PC-9 (cell line): ENCODE data around the gene DOLK. TPM values are rescaled to one million over a fixed set of nuclear protein-coding genes. Genes with fewer than 3 reads are reported as not detected.

Experiments used
- BruUV-seq: library from RNA; stranded (reverse); fragments of 400-500 nt; replicated peaks from 2 replicates; lab custom pipeline; 2021; lab: Mats Ljungman, UMichigan
- CTCF ChIA-PET: fragments of 300-600 bp; sonication (Branson Sonifier 250); formaldehyde crosslinking; loops from one replicate; lab custom pipeline; 2022; ENCODE audit warnings: antibody characterized with exemption; lab: Charles Lee
- POLR2A ChIA-PET: fragments of 300-600 bp; sonication (Branson Sonifier 250); formaldehyde crosslinking; loops from one replicate; lab custom pipeline; 2022; ENCODE audit warnings: antibody characterized with exemption; ENCODE audit not compliant: unreplicated experiment; lab: Charles Lee
- DNase-seq, 2 experiments: peaks; one replicate each; pipeline versions ENCODE4 v3.0.0 to v3.0.0-alpha.2; 2015 to 2022; ENCODE audit warnings: mixed read lengths in 1 of 2
- H2AFZ ChIP-seq: fragments of 200-600 bp; sonication (generic); 2 replicates; pipeline ENCODE4 v1.8.1; 2017; ENCODE audit warnings: antibody characterized with exemption
- H3F3A ChIP-seq: fragments of 200-600 bp; sonication (generic); 2 replicates; pipeline ENCODE4 v1.8.1; 2017; ENCODE audit warnings: antibody characterized with exemption, mild to moderate bottlenecking, low read depth; ENCODE audit not compliant: insufficient read depth
- H3K27ac ChIP-seq: fragments of 200-600 bp; sonication (generic); 2 replicates; pipeline ENCODE4 v1.6.1; 2016; ENCODE audit warnings: mixed run types
- H3K27me3 ChIP-seq: fragments of 200-600 bp; sonication (generic); 2 replicates; pipeline ENCODE4 v1.6.1; 2016; ENCODE audit warnings: low read depth, mixed run types; ENCODE audit not compliant: insufficient read depth
- H3K36me3 ChIP-seq: fragments of 200-600 bp; sonication (generic); 2 replicates; pipeline ENCODE4 v1.6.1; 2016; ENCODE audit warnings: low read depth, mixed run types
- H3K4me1 ChIP-seq: fragments of 200-600 bp; sonication (generic); replicated peaks from 2 replicates; pipeline ENCODE4 v1.6.1; 2016; ENCODE audit warnings: mixed run types; ENCODE audit not compliant: insufficient read depth
- H3K4me2 ChIP-seq: fragments of 200-600 bp; sonication (generic); 2 replicates; pipeline ENCODE4 v1.6.1; 2017; ENCODE audit warnings: mixed run types
- H3K4me3 ChIP-seq: fragments of 200-600 bp; sonication (generic); 2 replicates; pipeline ENCODE4 v1.6.1; 2016; ENCODE audit warnings: mixed run types
- H3K79me2 ChIP-seq: fragments of 200-600 bp; sonication (generic); 2 replicates; pipeline ENCODE4 v1.6.1; 2017; ENCODE audit warnings: low read depth, mixed run types
- H3K9me2 ChIP-seq: fragments of 200-600 bp; sonication (generic); 2 replicates; pipeline ENCODE4 v1.8.1; 2017; ENCODE audit warnings: mild to moderate bottlenecking; ENCODE audit not compliant: insufficient read depth
- H3K9me3 ChIP-seq: fragments of 200-600 bp; sonication (generic); 2 replicates; pipeline ENCODE4 v1.8.1; 2016; ENCODE audit warnings: low read depth; ENCODE audit not compliant: insufficient read depth
- H4K20me1 ChIP-seq: fragments of 200-600 bp; sonication (generic); 2 replicates; pipeline ENCODE4 v1.8.1; 2017; ENCODE audit not compliant: insufficient read depth
- EZH2 ChIP-seq: fragments of 200-600 bp; sonication (generic); IDR thresholded peaks from 2 replicates; pipeline ENCODE4 v1.8.0; 2017; ENCODE audit warnings: antibody characterized with exemption, low read depth
- intact Hi-C: fragments of 100-400 bp; cut with micrococcal nuclease; formaldehyde crosslinking; loops from one replicate; pipeline ENCODE4 v1.10.0; 2022; ENCODE audit not compliant: unreplicated experiment
- total RNA-seq: library from RNA; stranded (reverse); gene quantifications from 2 replicates; pipeline ENCODE4 v1.2.3, GENCODE V29; 2021
- TF ChIP-seq, protein P1 (sequence below): fragments of 200-600 bp; sonication (generic); conservative IDR thresholded peaks from 2 replicates; pipeline ENCODE4 v1.6.1; 2017; ENCODE audit warnings: mixed run types, antibody characterized with exemption, mild to moderate bottlenecking, moderate library complexity

Gene DOLK
- total RNA-seq, 1 experiment from 2014 or later = 19.0 TPM

DNA sequence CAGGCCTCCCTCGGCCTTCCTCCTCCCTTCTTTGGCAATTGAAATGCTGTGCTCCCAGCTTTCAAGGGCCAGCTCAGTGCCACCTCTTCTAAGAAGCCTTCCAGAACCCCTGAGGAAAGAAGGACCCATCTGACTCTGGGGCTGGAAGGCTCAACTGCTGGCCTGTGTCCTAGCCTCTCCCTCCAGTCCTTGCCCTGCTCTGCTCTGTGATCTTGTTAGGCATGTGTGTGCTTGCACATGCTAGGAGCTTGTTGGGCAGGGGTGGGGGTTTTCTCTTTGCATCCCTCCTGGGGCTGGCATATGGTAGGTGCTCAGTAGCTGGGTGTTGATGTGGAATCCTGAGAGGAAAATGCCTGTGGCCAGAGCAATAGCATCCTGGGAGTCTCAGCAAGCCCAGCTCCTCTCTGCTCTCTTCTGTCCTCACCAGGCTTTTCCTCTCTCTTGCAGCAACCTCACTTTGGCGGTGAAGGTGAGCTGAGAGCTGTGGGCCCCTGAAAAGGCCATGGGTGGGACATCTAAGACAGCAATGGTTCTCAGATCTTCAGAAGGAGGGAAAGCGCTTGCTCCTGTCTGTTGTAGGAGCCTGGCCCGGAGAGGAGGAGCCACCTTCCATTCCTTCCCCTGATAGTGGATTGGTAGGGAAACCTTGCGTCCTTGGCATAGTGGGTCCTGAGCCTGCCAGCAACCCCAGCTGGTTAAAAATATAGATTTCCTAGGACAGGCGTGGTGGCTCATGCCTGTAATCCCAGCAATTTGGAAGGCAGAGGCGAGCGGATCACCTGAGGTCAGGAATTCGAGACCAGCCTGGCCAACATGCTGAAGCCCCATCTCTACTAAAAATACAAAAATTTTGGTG is 9.9 kb downstream of the DOLK start:
- Histone ChIP-seq H3K4me2 (no peak overlapping the region), H4K20me1 (no peaks in the 10 kb centered on the region), H3K9me3 (no peaks in the 10 kb centered on the region), H3F3A (no peaks in the 10 kb centered on the region; the same call in 1 of the 2 replicates), H3K4me3 (no peak overlapping the region), H3K27ac (no peak overlapping the region), H3K27me3 (no peaks in the 10 kb centered on the region), H3K9me2 (no peaks in the 10 kb centered on the region), H3K79me2 (no peaks in the 10 kb centered on the region), H3K36me3 (no peaks in the 10 kb centered on the region), H2AFZ (no peak overlapping the region), H3K4me1 (no peaks in the 10 kb centered on the region)
- ChIA-PET POLR2A (interaction anchor here (0.5 kb wide), 1 partner anchor 13 kb away, joined by 5 read pairs; no protein-coding TSS in a partner anchor), CTCF (interaction anchor here (0.6 to 0.8 kb wide), 3 partner anchors 9 to 642 kb away, joined by 4 to 6 read pairs (median 4); no protein-coding TSS in a partner anchor)
- no peak for TF ChIP-seq EZH2
- TF ChIP-seq, protein P1, sequence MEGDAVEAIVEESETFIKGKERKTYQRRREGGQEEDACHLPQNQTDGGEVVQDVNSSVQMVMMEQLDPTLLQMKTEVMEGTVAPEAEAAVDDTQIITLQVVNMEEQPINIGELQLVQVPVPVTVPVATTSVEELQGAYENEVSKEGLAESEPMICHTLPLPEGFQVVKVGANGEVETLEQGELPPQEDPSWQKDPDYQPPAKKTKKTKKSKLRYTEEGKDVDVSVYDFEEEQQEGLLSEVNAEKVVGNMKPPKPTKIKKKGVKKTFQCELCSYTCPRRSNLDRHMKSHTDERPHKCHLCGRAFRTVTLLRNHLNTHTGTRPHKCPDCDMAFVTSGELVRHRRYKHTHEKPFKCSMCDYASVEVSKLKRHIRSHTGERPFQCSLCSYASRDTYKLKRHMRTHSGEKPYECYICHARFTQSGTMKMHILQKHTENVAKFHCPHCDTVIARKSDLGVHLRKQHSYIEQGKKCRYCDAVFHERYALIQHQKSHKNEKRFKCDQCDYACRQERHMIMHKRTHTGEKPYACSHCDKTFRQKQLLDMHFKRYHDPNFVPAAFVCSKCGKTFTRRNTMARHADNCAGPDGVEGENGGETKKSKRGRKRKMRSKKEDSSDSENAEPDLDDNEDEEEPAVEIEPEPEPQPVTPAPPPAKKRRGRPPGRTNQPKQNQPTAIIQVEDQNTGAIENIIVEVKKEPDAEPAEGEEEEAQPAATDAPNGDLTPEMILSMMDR = no peak
- intact Hi-C loops = no loop called here
- no TSS peak for BruUV-seq
- no peak for DNase-seq

DNA sequence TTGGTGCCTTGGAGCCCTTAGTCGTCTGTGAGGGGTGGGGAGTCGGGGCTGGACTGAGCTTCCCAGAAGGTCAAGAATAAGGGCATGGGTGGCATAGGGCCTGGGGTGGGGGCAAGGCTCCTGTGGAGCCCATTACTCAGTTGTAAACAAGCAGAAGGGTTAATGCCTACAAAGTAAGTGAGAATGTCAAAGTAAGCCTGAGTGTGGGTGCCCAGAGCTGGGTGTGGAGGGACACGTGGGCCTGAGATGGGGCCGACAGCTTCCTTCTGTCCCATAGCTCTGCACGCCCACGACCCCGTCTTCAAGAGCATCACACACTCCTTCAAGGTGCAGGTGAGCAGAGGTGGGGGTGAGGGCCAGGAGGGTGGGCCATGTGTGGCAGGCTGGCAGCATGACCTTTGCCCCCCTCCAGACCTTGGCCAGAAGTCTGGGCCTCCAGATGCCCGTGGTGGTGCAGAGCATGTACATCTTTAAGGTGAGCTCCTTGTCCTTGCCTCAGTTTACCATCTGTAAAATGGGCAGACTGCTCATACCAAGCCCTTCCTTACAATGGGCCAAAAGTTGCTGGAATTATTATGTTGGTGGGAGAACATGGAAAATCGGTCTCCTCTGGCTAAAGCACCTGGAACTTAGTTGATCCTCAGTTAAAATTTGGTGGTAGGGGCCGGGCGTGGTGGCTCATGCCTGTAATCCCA is 11.1 kb downstream of the DOLK start:
- no TSS peak for BruUV-seq
- no peaks in the 10 kb centered on the region for H3K9me3 ChIP-seq
- ChIA-PET CTCF (interaction anchor here (0.6 kb wide), 2 partner anchors 73 to 641 kb away, joined by 4 to 5 read pairs; no protein-coding TSS in a partner anchor), POLR2A (interaction anchor here (0.6 kb wide), 1 partner anchor 78 kb away, joined by 3 read pairs; no protein-coding TSS in a partner anchor)
- H3K4me3 ChIP-seq = no peak overlapping the region
- H3K27me3 ChIP-seq = no peaks in the 10 kb centered on the region
- H3K4me1 ChIP-seq = no peaks in the 10 kb centered on the region
- H3K79me2 ChIP-seq = no peaks in the 10 kb centered on the region
- TF ChIP-seq EZH2 = no peak
- TF ChIP-seq, protein P1 = no peak
- H2AFZ ChIP-seq = no peak overlapping the region
- DNase-seq = no peak
- H3K9me2 ChIP-seq = no peaks in the 10 kb centered on the region
- H4K20me1 ChIP-seq = no peaks in the 10 kb centered on the region
- no peak overlapping the region for H3K4me2 ChIP-seq
- intact Hi-C loops = no loop called here
- H3F3A ChIP-seq = no peaks in the 10 kb centered on the region; the same call in 1 of the 2 replicates
- no peak overlapping the region for H3K27ac ChIP-seq
- H3K36me3 ChIP-seq = no peaks in the 10 kb centered on the region

DNA sequence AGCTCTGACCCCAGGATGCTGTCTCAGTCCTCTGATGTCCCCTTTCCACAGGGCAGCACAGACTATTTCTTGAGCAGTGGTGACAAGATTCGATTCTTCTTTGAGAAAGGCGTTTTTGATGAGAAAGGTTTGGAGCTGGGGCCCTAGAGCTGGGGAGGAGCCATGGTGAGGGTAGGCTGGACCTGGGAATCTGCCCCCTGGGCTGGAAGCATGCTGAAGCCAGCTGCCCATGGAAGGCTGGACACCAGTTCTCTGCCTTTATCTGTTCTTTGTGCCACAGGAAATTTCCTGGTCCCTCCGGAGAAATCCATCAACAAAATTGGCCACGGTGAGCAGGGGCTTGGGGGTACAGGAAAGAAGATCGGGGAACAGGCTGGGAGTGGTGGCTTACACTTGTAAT is 13.7 kb downstream of the DOLK start:
- ChIA-PET POLR2A (no interaction called here), CTCF (interaction anchor here (0.6 kb wide), 1 partner anchor 818 kb away, joined by 4 read pairs; no protein-coding TSS in a partner anchor)
- H3K36me3 ChIP-seq = no peaks in the 10 kb centered on the region
- no peaks in the 10 kb centered on the region for H4K20me1 ChIP-seq
- no peak overlapping the region for H3K4me2 ChIP-seq
- peaks cover 4% of the 10 kb centered on the region; the same call in 1 of the 2 replicates for H3F3A ChIP-seq
- no peak for DNase-seq
- no peaks in the 10 kb centered on the region for H3K4me1 ChIP-seq
- intact Hi-C loops = no loop called here
- no TSS peak for BruUV-seq
- H3K9me2 ChIP-seq = no peaks in the 10 kb centered on the region
- no peak overlapping the region for H3K27ac ChIP-seq
- H2AFZ ChIP-seq = no peak overlapping the region
- H3K9me3 ChIP-seq = no peaks in the 10 kb centered on the region
- no peak overlapping the region for H3K4me3 ChIP-seq
- TF ChIP-seq, protein P1 = no peak
- no peaks in the 10 kb centered on the region for H3K79me2 ChIP-seq
- no peaks in the 10 kb centered on the region for H3K27me3 ChIP-seq
